Measurements from ENCODE around the gene ERFL. TPM values are rescaled to one million over a fixed set of nuclear protein-coding genes. Genes with fewer than 3 reads are reported as not detected.

The ERFL gene
- 0.07 and 0.10 TPM in 2 replicates for total RNA-seq

GRCh38 chr19:41928221-41928683, at the start of gene ERFL:
Gene ERFL (minus strand): TSS chr19:41928449. CDS start chr19:41912919, 15,530 bp downstream.

GRCh38 chr19:41959056-41960053, 31.1 kb upstream of the ERFL start, which contains the start of gene RABAC1:
Gene RABAC1 (minus strand): TSS chr19:41959321. CDS start chr19:41959292, 29 bp downstream.

GRCh38 chr19:41882568-41883462, 45.4 kb downstream of the ERFL start, which contains the start of gene ARHGEF1:
Gene ARHGEF1 (plus strand): TSS chr19:41883184. CDS start chr19:41888083, 4,899 bp downstream.

GRCh38 chr19:41876847-41877832, 51.1 kb downstream of the ERFL start, which contains the start of gene CD79A:
Gene CD79A (plus strand): TSS chr19:41877279. CDS start chr19:41877305, 26 bp downstream.

GRCh38 chr19:41859618-41860418, 68.4 kb downstream of the ERFL start, which contains the start of gene RPS19:
Gene RPS19 (plus strand): TSS chr19:41860255. CDS start chr19:41860775, 520 bp downstream.

Other genes with a start within 250 kb of the ERFL start
- gene CEACAM7, start 240.2 kb downstream of the ERFL start, total RNA-seq: not detected in 2 replicates
- not detected in 2 replicates for gene CEACAM5, start 219.8 kb downstream of the ERFL start, total RNA-seq
- gene CEACAM6, start 172.9 kb downstream of the ERFL start, total RNA-seq: not detected in 2 replicates
- not detected in 2 replicates for gene CEACAM3, start 131.9 kb downstream of the ERFL start, total RNA-seq
- gene LYPD4, start 83.8 kb downstream of the ERFL start, total RNA-seq: not detected in 2 replicates
- not detected in 2 replicates for gene DMRTC2, start 83.4 kb downstream of the ERFL start, total RNA-seq
- 612 and 811 TPM in 2 replicates for gene RPS19, start 68.2 kb downstream of the ERFL start, total RNA-seq
- gene CD79A, start 51.2 kb downstream of the ERFL start, total RNA-seq: 0.07 and 0.20 TPM in 2 replicates
- gene ARHGEF1, start 45.3 kb downstream of the ERFL start, total RNA-seq: 33.4 and 39.2 TPM in 2 replicates
- gene RABAC1, start 30.9 kb upstream of the ERFL start, total RNA-seq: 184 and 186 TPM in 2 replicates
- 0.13 TPM in 1 of 2 replicates, not detected in the other for gene ATP1A3, start 65.8 kb upstream of the ERFL start, total RNA-seq
- gene GRIK5, start 141.8 kb upstream of the ERFL start, total RNA-seq: 3.2 and 7.3 TPM in 2 replicates
- gene ZNF574, start 147.7 kb upstream of the ERFL start, total RNA-seq: 12.1 and 13.6 TPM in 2 replicates
- gene POU2F2, start 204.0 kb upstream of the ERFL start, total RNA-seq: 0.26 and 2.5 TPM in 2 replicates

Measured in smooth muscle cell of the pulmonary artery (primary cell).